ENCODE data around the gene CASQ1.

GRCh38 chr1:160156361-160156760 is 34.0 kb upstream of the CASQ1 start:
- TF ChIP-seq CTCF (conservative IDR thresholded peaks at IDR 0.05 in 1 of 2, IDR thresholded peaks at IDR 0.05 in 1 of 2; ENCODE audit: extremely low read depth in 1 of 2, insufficient read depth in 1 of 2, low read depth in 1 of 2, low read length in 2 of 2) (no peak), EZH2 (IDR thresholded peaks at IDR 0.05; ENCODE audit: borderline replicate concordance, low read length) (no peak)
